ENCODE results near the gene C6orf132.

DNA sequence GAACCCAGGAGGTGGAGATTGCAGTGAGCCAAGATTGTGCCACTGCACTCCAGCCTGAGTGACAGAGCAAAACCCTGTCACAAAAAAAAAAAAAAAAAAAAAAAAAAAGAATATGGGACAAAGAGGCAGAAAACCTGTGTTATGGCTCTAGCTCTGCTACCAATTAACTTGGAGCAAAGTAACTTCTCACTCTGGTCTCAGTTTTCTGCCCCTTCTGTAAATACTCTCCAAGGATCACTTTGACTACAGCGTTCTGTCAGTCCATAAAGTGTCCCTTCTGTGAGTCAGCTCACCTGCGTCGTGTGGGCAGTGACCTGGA, 24.6 kb downstream of the C6orf132 start:
- TF ChIP-seq POLR2A (IDR thresholded peaks at IDR 0.05): no peak
- TF ChIP-seq, protein P1, sequence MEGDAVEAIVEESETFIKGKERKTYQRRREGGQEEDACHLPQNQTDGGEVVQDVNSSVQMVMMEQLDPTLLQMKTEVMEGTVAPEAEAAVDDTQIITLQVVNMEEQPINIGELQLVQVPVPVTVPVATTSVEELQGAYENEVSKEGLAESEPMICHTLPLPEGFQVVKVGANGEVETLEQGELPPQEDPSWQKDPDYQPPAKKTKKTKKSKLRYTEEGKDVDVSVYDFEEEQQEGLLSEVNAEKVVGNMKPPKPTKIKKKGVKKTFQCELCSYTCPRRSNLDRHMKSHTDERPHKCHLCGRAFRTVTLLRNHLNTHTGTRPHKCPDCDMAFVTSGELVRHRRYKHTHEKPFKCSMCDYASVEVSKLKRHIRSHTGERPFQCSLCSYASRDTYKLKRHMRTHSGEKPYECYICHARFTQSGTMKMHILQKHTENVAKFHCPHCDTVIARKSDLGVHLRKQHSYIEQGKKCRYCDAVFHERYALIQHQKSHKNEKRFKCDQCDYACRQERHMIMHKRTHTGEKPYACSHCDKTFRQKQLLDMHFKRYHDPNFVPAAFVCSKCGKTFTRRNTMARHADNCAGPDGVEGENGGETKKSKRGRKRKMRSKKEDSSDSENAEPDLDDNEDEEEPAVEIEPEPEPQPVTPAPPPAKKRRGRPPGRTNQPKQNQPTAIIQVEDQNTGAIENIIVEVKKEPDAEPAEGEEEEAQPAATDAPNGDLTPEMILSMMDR (IDR thresholded peaks at IDR 0.05): no peak

All from body of pancreas (tissue), 4 donors.